IPS DF 6.9 (cell line): ENCODE results near the gene STK35.

Source experiments
- DNase-seq: peaks from one replicate; pipeline ENCODE4 v3.0.0-alpha.2; 2013; ENCODE audit warnings: low read depth, low spot score
- H3K27ac ChIP-seq: one replicate; pipeline ENCODE4 v1.5.1; 2013; ENCODE audit warnings: low read length, control low read depth
- H3K27me3 ChIP-seq: 2 replicates; pipeline ENCODE4 v1.6.1; 2013; ENCODE audit warnings: mild to moderate bottlenecking, low read length; ENCODE audit not compliant: control insufficient read depth, insufficient read depth
- H3K36me3 ChIP-seq: 2 replicates; pipeline ENCODE4 v1.6.1; 2013; ENCODE audit warnings: low read length; ENCODE audit not compliant: control insufficient read depth, insufficient read depth
- H3K4me1 ChIP-seq: 2 replicates; pipeline ENCODE4 v1.6.1; 2013; ENCODE audit warnings: low read length; ENCODE audit not compliant: control insufficient read depth, insufficient read depth
- H3K4me3 ChIP-seq: 2 replicates; pipeline ENCODE4 v1.5.1; 2013; ENCODE audit warnings: mild to moderate bottlenecking, low read length
- H3K9me3 ChIP-seq: 2 replicates; pipeline ENCODE4 v1.6.1; 2013; ENCODE audit warnings: low read length, inconsistent platforms; ENCODE audit not compliant: control insufficient read depth, insufficient read depth
- WGBS: extraction: QIAGEN DNeasy Blood & Tissue Kit; methylation state at CpG from one replicate; pipeline ENCODE4 v1.1.7; 2013; ENCODE audit warnings: mixed read lengths, missing lambda C conversion rate; ENCODE audit not compliant: insufficient read length, insufficient coverage; 5-methylcytosine and 5-hydroxymethylcytosine counted together

The STK35 gene

GRCh38 chr20:2156666-2157624 is 55.3 kb downstream of the STK35 start:
- no peak for DNase-seq
- Histone ChIP-seq H3K4me3 (no peak overlapping the region), H3K9me3 (no peaks in the 10 kb centered on the region), H3K36me3 (no peaks in the 10 kb centered on the region), H3K27ac (no peak overlapping the region), H3K27me3 (no peaks in the 10 kb centered on the region), H3K4me1 (no peaks in the 10 kb centered on the region)
- no CpG with 5 or more reads among the region's 11 CpGs for WGBS

- no peak for DNase-seq
- Histone ChIP-seq H3K4me3 (no peak overlapping the region), H3K27ac (no peak overlapping the region), H3K9me3 (no peaks in the 10 kb centered on the region), H3K27me3 (no peaks in the 10 kb centered on the region), H3K4me1 (no peaks in the 10 kb centered on the region), H3K36me3 (no peaks in the 10 kb centered on the region)
- WGBS: no CpG with 5 or more reads among the region's 12 CpGs
These were observed 60.6 kb downstream of the STK35 start for GRCh38 chr20:2162125-2162822.

DNA sequence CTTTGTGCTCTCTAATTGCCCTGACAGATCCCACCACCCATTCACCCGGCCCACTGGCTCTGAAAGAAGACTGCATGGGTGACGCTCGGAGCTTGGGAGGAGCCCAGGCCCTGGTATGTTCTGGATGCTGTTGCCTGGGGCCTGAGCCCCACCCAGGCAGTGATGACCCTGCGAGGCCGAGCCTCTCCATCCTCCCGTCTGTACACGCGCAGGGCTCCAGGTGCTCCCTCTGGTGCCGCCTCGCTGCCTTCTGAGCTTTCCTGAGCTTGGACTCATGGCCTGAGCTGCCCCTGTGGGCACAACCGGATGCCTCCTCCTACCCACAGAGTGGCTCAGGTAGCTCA is 61.2 kb downstream of the STK35 start:
- no peaks in the 10 kb centered on the region for H3K9me3 ChIP-seq
- no peaks in the 10 kb centered on the region for H3K27me3 ChIP-seq
- H3K36me3 ChIP-seq: no peaks in the 10 kb centered on the region
- WGBS: no CpG with 5 or more reads among the region's 11 CpGs
- no peak overlapping the region for H3K27ac ChIP-seq
- DNase-seq: no peak
- H3K4me1 ChIP-seq: no peaks in the 10 kb centered on the region
- H3K4me3 ChIP-seq: no peak overlapping the region

DNA sequence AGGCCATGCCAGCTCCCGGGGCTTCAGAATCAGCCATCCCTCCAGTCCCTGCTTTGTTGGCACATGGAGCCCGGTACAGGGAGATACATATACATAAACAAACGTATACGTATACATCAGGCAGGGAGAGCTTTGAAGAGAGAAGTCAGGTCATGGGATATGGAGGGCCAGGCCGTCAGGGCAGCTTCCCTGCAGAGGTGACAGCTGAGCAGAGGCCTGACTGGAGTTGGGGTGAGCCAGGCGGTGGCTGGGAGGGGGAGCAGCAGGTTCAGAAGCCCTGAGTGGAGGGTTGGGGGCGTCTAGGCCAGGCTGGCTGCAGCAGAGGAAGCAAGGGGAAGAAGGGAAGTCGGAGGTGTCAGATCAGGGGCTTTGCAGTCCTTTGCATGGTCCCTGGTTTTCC is 61.7 kb downstream of the STK35 start:
- Histone ChIP-seq H3K27ac (no peak overlapping the region), H3K4me1 (no peaks in the 10 kb centered on the region), H3K36me3 (no peaks in the 10 kb centered on the region), H3K27me3 (no peaks in the 10 kb centered on the region), H3K4me3 (no peak overlapping the region), H3K9me3 (no peaks in the 10 kb centered on the region)
- no CpG with 5 or more reads among the region's 8 CpGs for WGBS
- DNase-seq: no peak

DNA sequence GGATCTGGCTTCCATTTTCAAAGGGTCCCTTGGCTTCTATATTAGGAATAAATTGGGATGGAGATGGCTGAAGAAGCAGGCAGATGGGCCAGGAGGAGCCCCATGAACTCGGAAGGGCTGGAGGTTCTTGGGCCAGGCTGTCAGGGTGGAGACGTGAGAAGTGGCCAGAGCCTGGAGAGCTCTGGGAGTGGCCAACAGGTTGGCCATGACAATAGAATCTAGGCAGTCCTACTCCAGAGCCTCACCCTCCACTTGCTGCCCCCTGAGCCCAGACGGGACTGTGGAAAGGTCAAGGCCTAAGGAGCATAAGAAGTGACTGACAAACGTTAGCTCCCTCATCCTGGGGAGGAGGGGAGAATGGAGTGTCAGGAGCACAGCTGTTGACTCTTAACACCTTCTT is 62.1 kb downstream of the STK35 start:
- Histone ChIP-seq H3K9me3 (no peaks in the 10 kb centered on the region), H3K4me1 (no peaks in the 10 kb centered on the region), H3K4me3 (no peak overlapping the region), H3K27ac (no peak overlapping the region), H3K27me3 (no peaks in the 10 kb centered on the region), H3K36me3 (no peaks in the 10 kb centered on the region)
- no CpG with 5 or more reads among the region's 4 CpGs for WGBS
- no peak for DNase-seq

DNA sequence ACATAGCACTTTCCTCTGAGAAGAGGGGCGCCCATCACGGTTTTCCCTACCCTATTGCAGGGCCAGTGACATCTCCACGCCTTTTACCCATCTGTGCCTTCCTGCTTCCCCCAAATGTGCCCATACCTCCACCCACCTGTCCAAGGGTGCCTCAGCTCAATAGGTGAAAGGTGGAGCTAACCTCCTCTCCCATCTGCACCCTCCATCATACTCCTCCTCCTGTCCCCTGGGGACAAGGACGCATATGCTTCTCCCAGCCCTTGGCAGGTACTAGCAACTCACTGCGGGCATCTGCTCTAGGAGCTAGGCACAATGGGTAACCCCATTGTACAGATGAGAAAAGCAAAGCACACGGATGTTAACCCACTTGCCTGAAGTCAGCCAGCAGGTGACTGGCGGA is 62.8 kb downstream of the STK35 start:
- Histone ChIP-seq H3K4me1 (no peaks in the 10 kb centered on the region), H3K36me3 (no peaks in the 10 kb centered on the region), H3K9me3 (no peaks in the 10 kb centered on the region), H3K27ac (no peak overlapping the region), H3K27me3 (no peaks in the 10 kb centered on the region), H3K4me3 (no peak overlapping the region)
- no peak for DNase-seq
- no CpG with 5 or more reads among the region's 7 CpGs for WGBS

DNA sequence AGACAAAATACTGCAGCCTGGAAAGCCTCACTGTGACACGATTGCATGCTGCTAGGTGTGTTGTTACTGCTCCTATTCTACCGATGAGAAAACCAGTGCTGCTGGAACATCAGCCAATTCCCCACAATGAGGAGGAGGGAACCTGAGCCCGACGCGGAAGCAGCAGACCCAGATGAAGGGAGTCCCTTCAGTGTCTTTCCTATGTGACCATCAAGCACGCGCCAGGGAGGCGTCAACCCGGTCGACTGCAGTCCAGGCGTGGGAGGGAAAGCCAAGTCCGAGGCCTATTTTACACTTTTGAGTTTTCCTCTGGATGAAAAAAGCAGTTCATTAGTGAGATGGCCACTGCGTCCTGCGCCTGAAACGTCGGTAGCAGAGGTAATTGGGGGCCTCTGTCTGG is 63.3 kb downstream of the STK35 start:
- no peaks in the 10 kb centered on the region for H3K4me1 ChIP-seq
- H3K27ac ChIP-seq: no peak overlapping the region
- H3K27me3 ChIP-seq: no peaks in the 10 kb centered on the region
- WGBS: no CpG with 5 or more reads among the region's 16 CpGs
- no peaks in the 10 kb centered on the region for H3K9me3 ChIP-seq
- no peaks in the 10 kb centered on the region for H3K36me3 ChIP-seq
- no peak for DNase-seq
- no peak overlapping the region for H3K4me3 ChIP-seq

GRCh38 chr20:2165871-2166270 is 64.2 kb downstream of the STK35 start:
- DNase-seq: no peak
- no peaks in the 10 kb centered on the region for H3K27me3 ChIP-seq
- H3K4me3 ChIP-seq: no peak overlapping the region
- no peaks in the 10 kb centered on the region for H3K9me3 ChIP-seq
- no peak overlapping the region for H3K27ac ChIP-seq
- no CpG with 5 or more reads among the region's 10 CpGs for WGBS
- no peaks in the 10 kb centered on the region for H3K4me1 ChIP-seq
- no peaks in the 10 kb centered on the region for H3K36me3 ChIP-seq

DNA sequence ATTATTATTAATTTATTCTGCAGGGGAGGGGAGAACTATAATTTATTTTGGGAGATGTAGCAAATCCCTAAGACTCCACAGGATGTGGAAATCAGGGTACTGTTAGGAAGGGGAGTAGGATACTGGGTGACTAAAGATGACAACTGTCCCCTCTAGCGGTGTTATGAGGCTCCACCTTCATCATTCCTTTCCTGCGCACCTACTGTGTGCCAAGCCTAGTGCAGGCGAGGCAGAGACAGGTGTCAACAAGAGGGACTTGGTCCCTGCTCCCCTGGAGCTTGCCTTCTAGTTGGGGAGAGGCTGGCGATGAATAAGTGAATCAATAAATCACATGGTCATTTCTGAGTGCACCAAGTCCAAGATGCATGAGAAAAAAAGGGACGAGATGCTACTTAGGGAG is 65.5 kb downstream of the STK35 start:
- WGBS: no CpG with 5 or more reads among the region's 5 CpGs
- no peak for DNase-seq
- Histone ChIP-seq H3K27me3 (no peaks in the 10 kb centered on the region), H3K4me1 (no peaks in the 10 kb centered on the region), H3K36me3 (no peaks in the 10 kb centered on the region), H3K4me3 (no peak overlapping the region), H3K9me3 (no peaks in the 10 kb centered on the region), H3K27ac (no peak overlapping the region)

DNA sequence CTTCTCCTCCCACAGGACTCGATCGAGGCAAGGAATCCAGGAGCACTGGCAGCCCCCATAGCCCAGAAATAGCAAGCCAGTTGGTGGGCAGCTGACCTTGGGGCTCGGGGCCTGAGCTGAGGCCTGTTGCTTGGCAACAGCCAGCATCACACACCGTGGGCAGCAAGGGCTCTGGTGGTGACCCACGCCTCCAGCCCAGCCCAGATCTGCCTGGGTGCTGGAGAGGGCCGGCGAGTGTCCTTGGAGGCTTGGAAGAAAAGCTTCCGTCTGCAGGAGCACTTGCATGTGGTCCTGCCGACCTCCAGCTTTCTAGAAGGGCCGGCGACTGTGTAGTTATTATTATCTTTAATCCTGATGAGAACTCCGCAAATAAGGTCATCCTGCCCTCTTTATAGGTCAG is 67.3 kb downstream of the STK35 start:
- Histone ChIP-seq H3K9me3 (no peaks in the 10 kb centered on the region), H3K4me3 (no peak overlapping the region), H3K27ac (no peak overlapping the region), H3K27me3 (no peaks in the 10 kb centered on the region), H3K4me1 (no peaks in the 10 kb centered on the region; the same call in 1 of the 2 replicates), H3K36me3 (no peaks in the 10 kb centered on the region)
- no peak for DNase-seq
- no CpG with 5 or more reads among the region's 12 CpGs for WGBS
